ENCODE results near the gene NDUFAF8. TPM values are rescaled to one million over a fixed set of nuclear protein-coding genes. Genes with fewer than 3 reads are reported as not detected.

Gene NDUFAF8
- total and polyA plus RNA-seq, 10 of the 15 experiments (the other 5 are each of a cell fraction or from before 2014, with no cell fraction given): 22.0 to 307 (median 106) TPM

Other genes with a start within 250 kb of the NDUFAF8 start
Only the 7 nearest of the 8 such genes appear.
- gene BAIAP2, start 204.2 kb upstream of the NDUFAF8 start, total RNA-seq (2014; rRNA removed): 0.11 and 1.1 TPM in 2 replicates
- gene BAIAP2, start 204.2 kb upstream of the NDUFAF8 start, total RNA-seq (2014; rRNA removed; fragmentation: Illumina TruSeq; extraction: Trizol): 0.18 TPM in 2 replicates
- gene BAIAP2, start 204.2 kb upstream of the NDUFAF8 start, total RNA-seq (2021): 0.64 and 1.2 TPM in 2 replicates
- 0.22 TPM in 1 of 2 replicates, not detected in the other for gene BAIAP2, start 204.2 kb upstream of the NDUFAF8 start, polyA plus RNA-seq (2011; rRNA removed)
- gene BAIAP2, start 204.2 kb upstream of the NDUFAF8 start, polyA plus RNA-seq (2014; fragmentation: Illumina TruSeq; extraction: Trizol): 0.15 TPM in 1 of 2 replicates, not detected in the other
- gene BAIAP2, start 204.2 kb upstream of the NDUFAF8 start, polyA plus RNA-seq (2014; fragmentation: Nextera tagmentation; extraction: Ambion mirVana): not detected
- gene BAIAP2, start 204.2 kb upstream of the NDUFAF8 start, polyA plus RNA-seq (2014; rRNA removed): 0.56 and 2.6 TPM in 2 replicates
- under 1 TPM; 0.39 to 0.53 TPM for gene BAIAP2, start 204.2 kb upstream of the NDUFAF8 start, polyA plus RNA-seq (2016; fragmentation: Nextera tagmentation; extraction: Ambion mirVana)
- gene PVALEF, start 73.8 kb upstream of the NDUFAF8 start, total RNA-seq (2014; rRNA removed): not detected in 2 replicates
- gene PVALEF, start 73.8 kb upstream of the NDUFAF8 start, total RNA-seq (2014; rRNA removed; fragmentation: Illumina TruSeq; extraction: Trizol): not detected in 2 replicates
- gene PVALEF, start 73.8 kb upstream of the NDUFAF8 start, total RNA-seq (2021): not detected in 2 replicates
- gene PVALEF, start 73.8 kb upstream of the NDUFAF8 start, polyA plus RNA-seq (2011; rRNA removed): not detected in 2 replicates
- gene PVALEF, start 73.8 kb upstream of the NDUFAF8 start, polyA plus RNA-seq (2014; fragmentation: Illumina TruSeq; extraction: Trizol): not detected in 2 replicates
- gene PVALEF, start 73.8 kb upstream of the NDUFAF8 start, polyA plus RNA-seq (2014; fragmentation: Nextera tagmentation; extraction: Ambion mirVana): not detected
- gene PVALEF, start 73.8 kb upstream of the NDUFAF8 start, polyA plus RNA-seq (2014; rRNA removed): not detected in 2 replicates
- not detected for gene PVALEF, start 73.8 kb upstream of the NDUFAF8 start, polyA plus RNA-seq (2016; fragmentation: Nextera tagmentation; extraction: Ambion mirVana)
- gene AATK, start 73.1 kb upstream of the NDUFAF8 start, total RNA-seq (2014; rRNA removed): 0.05 TPM in 1 of 2 replicates, not detected in the other
- not detected in 2 replicates for gene AATK, start 73.1 kb upstream of the NDUFAF8 start, total RNA-seq (2014; rRNA removed; fragmentation: Illumina TruSeq; extraction: Trizol)
- gene AATK, start 73.1 kb upstream of the NDUFAF8 start, total RNA-seq (2021): not detected in 2 replicates
- 0.04 and 0.09 TPM in 2 replicates for gene AATK, start 73.1 kb upstream of the NDUFAF8 start, polyA plus RNA-seq (2011; rRNA removed)
- not detected in 2 replicates for gene AATK, start 73.1 kb upstream of the NDUFAF8 start, polyA plus RNA-seq (2014; fragmentation: Illumina TruSeq; extraction: Trizol)
- not detected for gene AATK, start 73.1 kb upstream of the NDUFAF8 start, polyA plus RNA-seq (2014; fragmentation: Nextera tagmentation; extraction: Ambion mirVana)
- gene AATK, start 73.1 kb upstream of the NDUFAF8 start, polyA plus RNA-seq (2014; rRNA removed): 0.01 TPM in 1 of 2 replicates, not detected in the other
- gene AATK, start 73.1 kb upstream of the NDUFAF8 start, polyA plus RNA-seq (2016; fragmentation: Nextera tagmentation; extraction: Ambion mirVana): not detected
- 8.0 and 10.2 TPM in 2 replicates for gene CEP131, start 16.4 kb upstream of the NDUFAF8 start, total RNA-seq (2014; rRNA removed)
- gene CEP131, start 16.4 kb upstream of the NDUFAF8 start, total RNA-seq (2014; rRNA removed; fragmentation: Illumina TruSeq; extraction: Trizol): 3.0 and 3.3 TPM in 2 replicates
- 15.2 and 17.3 TPM in 2 replicates for gene CEP131, start 16.4 kb upstream of the NDUFAF8 start, total RNA-seq (2021)
- gene CEP131, start 16.4 kb upstream of the NDUFAF8 start, polyA plus RNA-seq (2011; rRNA removed): 1.3 and 2.9 TPM in 2 replicates
- gene CEP131, start 16.4 kb upstream of the NDUFAF8 start, polyA plus RNA-seq (2014; fragmentation: Illumina TruSeq; extraction: Trizol): 0.17 and 1.3 TPM in 2 replicates
- under 1 TPM; 0.05 to 0.64 TPM for gene CEP131, start 16.4 kb upstream of the NDUFAF8 start, polyA plus RNA-seq (2014; fragmentation: Nextera tagmentation; extraction: Ambion mirVana)
- 13.7 and 16.6 TPM in 2 replicates for gene CEP131, start 16.4 kb upstream of the NDUFAF8 start, polyA plus RNA-seq (2014; rRNA removed)
- gene CEP131, start 16.4 kb upstream of the NDUFAF8 start, polyA plus RNA-seq (2016; fragmentation: Nextera tagmentation; extraction: Ambion mirVana): 10 to 100 TPM; 14.1 to 14.3 TPM
- gene TEPSIN, start 263 bp upstream of the NDUFAF8 start, total RNA-seq (2014; rRNA removed): 14.6 and 15.9 TPM in 2 replicates
- 4.5 and 4.8 TPM in 2 replicates for gene TEPSIN, start 263 bp upstream of the NDUFAF8 start, total RNA-seq (2014; rRNA removed; fragmentation: Illumina TruSeq; extraction: Trizol)
- gene TEPSIN, start 263 bp upstream of the NDUFAF8 start, total RNA-seq (2021): 26.7 and 35.3 TPM in 2 replicates
- gene TEPSIN, start 263 bp upstream of the NDUFAF8 start, polyA plus RNA-seq (2011; rRNA removed): 5.4 and 10.2 TPM in 2 replicates
- gene TEPSIN, start 263 bp upstream of the NDUFAF8 start, polyA plus RNA-seq (2014; fragmentation: Illumina TruSeq; extraction: Trizol): 2.7 and 5.8 TPM in 2 replicates
- gene TEPSIN, start 263 bp upstream of the NDUFAF8 start, polyA plus RNA-seq (2014; fragmentation: Nextera tagmentation; extraction: Ambion mirVana): 1 to 10 TPM in 1 of 2 experiments, under 1 TPM in 1; 0.87 to 1.6 TPM
- gene TEPSIN, start 263 bp upstream of the NDUFAF8 start, polyA plus RNA-seq (2014; rRNA removed): 36.7 and 39.3 TPM in 2 replicates
- 1 to 10 TPM; 3.1 to 3.7 TPM for gene TEPSIN, start 263 bp upstream of the NDUFAF8 start, polyA plus RNA-seq (2016; fragmentation: Nextera tagmentation; extraction: Ambion mirVana)
- 31.2 and 32.0 TPM in 2 replicates for gene SLC38A10, start 56.0 kb downstream of the NDUFAF8 start, total RNA-seq (2014; rRNA removed)
- gene SLC38A10, start 56.0 kb downstream of the NDUFAF8 start, total RNA-seq (2014; rRNA removed; fragmentation: Illumina TruSeq; extraction: Trizol): 9.6 and 10.2 TPM in 2 replicates
- gene SLC38A10, start 56.0 kb downstream of the NDUFAF8 start, total RNA-seq (2021): 60.1 and 67.9 TPM in 2 replicates
- gene SLC38A10, start 56.0 kb downstream of the NDUFAF8 start, polyA plus RNA-seq (2011; rRNA removed): 6.5 and 10.5 TPM in 2 replicates
- gene SLC38A10, start 56.0 kb downstream of the NDUFAF8 start, polyA plus RNA-seq (2014; fragmentation: Illumina TruSeq; extraction: Trizol): 3.6 and 12.2 TPM in 2 replicates
- gene SLC38A10, start 56.0 kb downstream of the NDUFAF8 start, polyA plus RNA-seq (2014; fragmentation: Nextera tagmentation; extraction: Ambion mirVana): 1 to 10 TPM in 1 of 2 experiments, under 1 TPM in 1; 0.52 to 3.2 TPM
- 36.3 and 47.7 TPM in 2 replicates for gene SLC38A10, start 56.0 kb downstream of the NDUFAF8 start, polyA plus RNA-seq (2014; rRNA removed)
- 10 to 100 TPM; 43.9 to 47.9 TPM for gene SLC38A10, start 56.0 kb downstream of the NDUFAF8 start, polyA plus RNA-seq (2016; fragmentation: Nextera tagmentation; extraction: Ambion mirVana)
- gene BAHCC1, start 156.1 kb downstream of the NDUFAF8 start, total RNA-seq (2014; rRNA removed): under 0.01 TPM in 1 of 2 replicates, not detected in the other
- not detected in 2 replicates for gene BAHCC1, start 156.1 kb downstream of the NDUFAF8 start, total RNA-seq (2014; rRNA removed; fragmentation: Illumina TruSeq; extraction: Trizol)
- gene BAHCC1, start 156.1 kb downstream of the NDUFAF8 start, total RNA-seq (2021): 0.10 and 0.45 TPM in 2 replicates
- gene BAHCC1, start 156.1 kb downstream of the NDUFAF8 start, polyA plus RNA-seq (2011; rRNA removed): 0.12 TPM in 1 of 2 replicates, not detected in the other
- gene BAHCC1, start 156.1 kb downstream of the NDUFAF8 start, polyA plus RNA-seq (2014; fragmentation: Illumina TruSeq; extraction: Trizol): not detected in 2 replicates
- not detected for gene BAHCC1, start 156.1 kb downstream of the NDUFAF8 start, polyA plus RNA-seq (2014; fragmentation: Nextera tagmentation; extraction: Ambion mirVana)
- gene BAHCC1, start 156.1 kb downstream of the NDUFAF8 start, polyA plus RNA-seq (2014; rRNA removed): 0.03 TPM in 2 replicates
- gene BAHCC1, start 156.1 kb downstream of the NDUFAF8 start, polyA plus RNA-seq (2016; fragmentation: Nextera tagmentation; extraction: Ambion mirVana): under 1 TPM in 1 of 2 experiments, not detected in 1; 0.14 TPM

Data from GM12878 (cell line).